ENCODE data around the gene CCDC126. TPM values are rescaled to one million over a fixed set of nuclear protein-coding genes. Genes with fewer than 3 reads are reported as not detected.

Gene CCDC126
- total and polyA plus RNA-seq, 2 of the 4 experiments (the other 2 are of a cell fraction): 4.1 to 5.6 TPM

DNA sequence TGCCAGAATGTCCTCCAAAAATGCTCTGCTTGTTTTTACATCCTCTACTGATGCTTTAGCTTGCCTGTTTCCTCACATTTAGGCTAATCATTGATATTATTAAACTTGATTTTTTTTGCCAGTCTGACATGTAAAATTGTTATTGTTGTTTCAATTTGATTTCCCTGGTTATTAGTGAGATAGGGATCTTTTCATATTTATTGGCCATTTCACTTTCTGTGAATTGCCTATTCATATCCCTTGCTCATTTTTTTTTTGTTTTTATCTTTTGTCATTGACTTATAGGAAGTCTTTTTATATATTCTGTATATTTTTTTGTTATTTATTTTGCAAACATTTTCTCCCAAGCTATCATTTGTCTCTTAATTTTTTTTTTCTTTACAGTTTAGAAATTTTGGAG is 96.0 kb downstream of the CCDC126 start:
- H2AK5ac ChIP-seq (ENCODE audit: low read depth, low read length): no peak overlapping the region
- intact Hi-C loops (cut with micrococcal nuclease): no loop called here
- H3K4ac ChIP-seq (ENCODE audit: low read depth, low read length): no peak overlapping the region
- in situ Hi-C loops (cut with MboI; ENCODE audit: low sequenced_read_pairs): no loop called here
- no peak overlapping the region for H3K27ac ChIP-seq (ENCODE audit: insufficient read depth, low read length)
- no peak overlapping the region for H2AK9ac ChIP-seq (replicated peaks; ENCODE audit: low read depth, low read length, poor library complexity)
- no peaks in the 10 kb centered on the region for H3K9me1 ChIP-seq (ENCODE audit: insufficient read depth, low read length)
- dilution Hi-C loops (cut with HindIII; ENCODE audit: low sequenced_read_pairs, unreplicated experiment): no loop called here
- BruUV-seq (replicated peaks): no TSS peak
- H3K9ac ChIP-seq (ENCODE audit: low read depth, low read length): no peak overlapping the region
- no peak overlapping the region for H2BK20ac ChIP-seq (ENCODE audit: low read depth, low read length)
- DNase-seq (no peak), ATAC-seq (ENCODE audit: low read depth) (no peak)
- no peak overlapping the region for H4K91ac ChIP-seq (ENCODE audit: insufficient read depth, low read depth, low read length)
- no peaks in the 10 kb centered on the region for H3K36me3 ChIP-seq (ENCODE audit: control insufficient read depth, insufficient read depth, low read length)
- H4K5ac ChIP-seq (ENCODE audit: low read depth, low read length): no peak overlapping the region
- no peak overlapping the region for H3K18ac ChIP-seq (ENCODE audit: low read depth, low read length)
- H3K9me3 ChIP-seq (ENCODE audit: control insufficient read depth, insufficient read depth, low read length): no peaks in the 10 kb centered on the region
- H3K14ac ChIP-seq (replicated peaks; ENCODE audit: low read depth, low read length): no peak overlapping the region
- H2AFZ ChIP-seq (replicated peaks; ENCODE audit: low read length, poor library complexity): no peak overlapping the region
- H2BK120ac ChIP-seq (ENCODE audit: low read depth, low read length): no peak overlapping the region
- no peaks in the 10 kb centered on the region for H4K20me1 ChIP-seq (ENCODE audit: insufficient read depth, low read length)
- no peak overlapping the region for H3K4me2 ChIP-seq (ENCODE audit: low read depth, low read length)
- TF ChIP-seq SMC3 (IDR thresholded peaks at IDR 0.05; ENCODE audit: low read depth, low read length): no peak
- no peak for TF ChIP-seq MXI1 (IDR thresholded peaks at IDR 0.05; ENCODE audit: borderline replicate concordance, low read depth, low read length)
- TF ChIP-seq RFX5 (IDR thresholded peaks at IDR 0.05; ENCODE audit: low read depth, low read length): no peak
- TF ChIP-seq, protein P1, sequence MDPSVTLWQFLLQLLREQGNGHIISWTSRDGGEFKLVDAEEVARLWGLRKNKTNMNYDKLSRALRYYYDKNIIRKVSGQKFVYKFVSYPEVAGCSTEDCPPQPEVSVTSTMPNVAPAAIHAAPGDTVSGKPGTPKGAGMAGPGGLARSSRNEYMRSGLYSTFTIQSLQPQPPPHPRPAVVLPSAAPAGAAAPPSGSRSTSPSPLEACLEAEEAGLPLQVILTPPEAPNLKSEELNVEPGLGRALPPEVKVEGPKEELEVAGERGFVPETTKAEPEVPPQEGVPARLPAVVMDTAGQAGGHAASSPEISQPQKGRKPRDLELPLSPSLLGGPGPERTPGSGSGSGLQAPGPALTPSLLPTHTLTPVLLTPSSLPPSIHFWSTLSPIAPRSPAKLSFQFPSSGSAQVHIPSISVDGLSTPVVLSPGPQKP (IDR thresholded peaks at IDR 0.05; ENCODE audit: borderline replicate concordance, low read depth, low read length): no peak
- TF ChIP-seq RAD21 (IDR thresholded peaks at IDR 0.05; ENCODE audit: low read length): no peak
- TF ChIP-seq NFE2L2 (IDR thresholded peaks at IDR 0.05; ENCODE audit: low read depth, low read length): no peak
- no peak for TF ChIP-seq MAFK (IDR thresholded peaks at IDR 0.05; ENCODE audit: low read depth, low read length)
- TF ChIP-seq RCOR1 (IDR thresholded peaks at IDR 0.05; ENCODE audit: insufficient replicate concordance, low read length): no peak
- TF ChIP-seq CEBPB (IDR thresholded peaks at IDR 0.05; ENCODE audit: low read depth, low read length): no peak
- TF ChIP-seq POLR2A (IDR thresholded peaks at IDR 0.05; ENCODE audit: low read depth, low read length): no peak
- TF ChIP-seq BHLHE40 (IDR thresholded peaks at IDR 0.05; ENCODE audit: low read depth, low read length): no peak
- TF ChIP-seq MAZ (IDR thresholded peaks at IDR 0.05; ENCODE audit: borderline replicate concordance, low read depth, low read length): no peak
- TF ChIP-seq, protein P2, sequence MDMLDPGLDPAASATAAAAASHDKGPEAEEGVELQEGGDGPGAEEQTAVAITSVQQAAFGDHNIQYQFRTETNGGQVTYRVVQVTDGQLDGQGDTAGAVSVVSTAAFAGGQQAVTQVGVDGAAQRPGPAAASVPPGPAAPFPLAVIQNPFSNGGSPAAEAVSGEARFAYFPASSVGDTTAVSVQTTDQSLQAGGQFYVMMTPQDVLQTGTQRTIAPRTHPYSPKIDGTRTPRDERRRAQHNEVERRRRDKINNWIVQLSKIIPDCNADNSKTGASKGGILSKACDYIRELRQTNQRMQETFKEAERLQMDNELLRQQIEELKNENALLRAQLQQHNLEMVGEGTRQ (IDR thresholded peaks at IDR 0.05; ENCODE audit: low read depth, low read length): no peak
- TF ChIP-seq CHD1 (IDR thresholded peaks at IDR 0.05; ENCODE audit: low read depth, low read length): no peak
- TF ChIP-seq, protein P3, sequence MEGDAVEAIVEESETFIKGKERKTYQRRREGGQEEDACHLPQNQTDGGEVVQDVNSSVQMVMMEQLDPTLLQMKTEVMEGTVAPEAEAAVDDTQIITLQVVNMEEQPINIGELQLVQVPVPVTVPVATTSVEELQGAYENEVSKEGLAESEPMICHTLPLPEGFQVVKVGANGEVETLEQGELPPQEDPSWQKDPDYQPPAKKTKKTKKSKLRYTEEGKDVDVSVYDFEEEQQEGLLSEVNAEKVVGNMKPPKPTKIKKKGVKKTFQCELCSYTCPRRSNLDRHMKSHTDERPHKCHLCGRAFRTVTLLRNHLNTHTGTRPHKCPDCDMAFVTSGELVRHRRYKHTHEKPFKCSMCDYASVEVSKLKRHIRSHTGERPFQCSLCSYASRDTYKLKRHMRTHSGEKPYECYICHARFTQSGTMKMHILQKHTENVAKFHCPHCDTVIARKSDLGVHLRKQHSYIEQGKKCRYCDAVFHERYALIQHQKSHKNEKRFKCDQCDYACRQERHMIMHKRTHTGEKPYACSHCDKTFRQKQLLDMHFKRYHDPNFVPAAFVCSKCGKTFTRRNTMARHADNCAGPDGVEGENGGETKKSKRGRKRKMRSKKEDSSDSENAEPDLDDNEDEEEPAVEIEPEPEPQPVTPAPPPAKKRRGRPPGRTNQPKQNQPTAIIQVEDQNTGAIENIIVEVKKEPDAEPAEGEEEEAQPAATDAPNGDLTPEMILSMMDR (conservative IDR thresholded peaks at IDR 0.05; ENCODE audit: low read depth, low read length): no peak
- no peak for TF ChIP-seq FOS (IDR thresholded peaks at IDR 0.05; ENCODE audit: low read depth, low read length)
- POLR2A ChIA-PET (ENCODE audit: unreplicated experiment): no interaction called here
- H2BK15ac ChIP-seq (ENCODE audit: low read depth, low read length): no peak overlapping the region
- H3K27me3 ChIP-seq (ENCODE audit: control insufficient read depth, insufficient read depth, low read length): no peaks in the 10 kb centered on the region
- H3K4me3 ChIP-seq (ENCODE audit: insufficient read depth, low read depth, low read length): no peak overlapping the region
- H3K23ac ChIP-seq (ENCODE audit: low read depth, low read length): no peak overlapping the region
- no peaks in the 10 kb centered on the region for H3K4me1 ChIP-seq (ENCODE audit: control insufficient read depth, insufficient read depth, low read length)
- no peaks in the 10 kb centered on the region for H3K79me1 ChIP-seq (ENCODE audit: low read depth in 1 of 2, low read length in 2 of 2)
- H4K8ac ChIP-seq (ENCODE audit: low read depth in 2 of 2, low read length in 2 of 2): no peak overlapping the region
- no peak overlapping the region for H2BK5ac ChIP-seq (ENCODE audit: low read depth, low read length, poor library complexity, severe bottlenecking)
- no peak overlapping the region for H3K56ac ChIP-seq (ENCODE audit: extremely low read depth, insufficient read depth, low read length)
- CTCF ChIA-PET: no interaction called here

All from IMR-90 (cell line).